ENCODE data around the gene NABP2. TPM values are rescaled to one million over a fixed set of nuclear protein-coding genes. Genes with fewer than 3 reads are reported as not detected.

NABP2 gene
- polyA plus RNA-seq, 1 of the 3 experiments (the other 2 are of a cell fraction) = 49.3 TPM

DNA sequence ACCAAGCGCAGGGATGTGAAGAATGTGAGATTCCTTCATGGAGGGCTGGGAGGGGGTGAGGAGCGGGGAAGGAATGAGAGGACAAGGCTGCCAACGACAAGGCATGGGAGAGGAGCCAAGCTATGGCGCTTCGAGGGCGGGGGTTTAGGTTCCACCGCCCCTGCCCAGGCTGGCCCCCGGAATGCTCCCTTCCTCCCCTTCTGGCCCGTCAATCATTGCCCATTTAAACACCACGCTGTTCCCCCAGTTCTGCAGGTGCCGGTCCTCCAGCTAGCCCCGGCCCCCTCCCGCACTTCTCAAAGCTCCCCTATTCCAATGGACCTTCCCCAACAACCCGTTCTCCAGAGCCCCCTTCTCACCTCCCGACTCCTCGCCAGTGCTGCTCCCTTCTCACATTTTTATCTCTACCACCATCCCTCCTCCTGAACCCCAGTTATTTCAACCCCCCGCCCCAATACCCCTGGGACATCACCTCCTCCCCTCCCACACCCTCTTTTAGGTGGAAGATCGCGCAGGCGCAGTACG lies 2.8 kb upstream of the NABP2 start:
- peak overlapping the region; percentile 24; the same call in 1 of the 2 replicates for H2AFZ ChIP-seq (ENCODE audit: low read depth)
- H3K79me2 ChIP-seq (ENCODE audit: insufficient read depth) = peaks cover 47% of the 10 kb centered on the region
- no peaks in the 10 kb centered on the region for H3K27me3 ChIP-seq (ENCODE audit: insufficient read depth)
- peak overlapping the region; percentile 93 to 98 for H3K27ac ChIP-seq (ENCODE audit: low read depth in 2 of 2, low read length in 1 of 2)
- H3K4me3 ChIP-seq (ENCODE audit: low read depth in 2 of 2, low read length in 1 of 2) = peak overlapping the region; percentile 71 to 85
- H3K9ac ChIP-seq = peak overlapping the region; percentile 96
- WGBS (ENCODE audit: low lambda C conversion rate) = under 1% methylated on average over 16 of the region's 21 CpGs
- ChIA-PET POLR2A (interaction anchor here (0.7 to 3.0 kb wide), 15 partner anchors 10 to 1531 kb away, joined by 3 to 23 read pairs (median 5); partner anchors contain the start of genes ANKRD52, CDK4, CNPY2 and COQ10A), CTCF (interaction anchor here (0.7 to 4.1 kb wide), 15 partner anchors 10 to 243 kb away, joined by 3 to 47 read pairs (median 7); partner anchors contain the start of genes ANKRD52, COQ10A, ESYT1 and MYL6B)
- H3K9me3 ChIP-seq = no peaks in the 10 kb centered on the region
- peaks cover 24% of the 10 kb centered on the region for H3F3A ChIP-seq (replicated peaks; ENCODE audit: insufficient read depth)
- no peaks in the 10 kb centered on the region for H3K9me2 ChIP-seq
- peaks cover 13 to 22% of the 10 kb centered on the region in 2 experiments; a peak in 2 of 4 replicates for H3K4me1 ChIP-seq (ENCODE audit: control insufficient read depth in 1 of 2, insufficient read depth in 2 of 2, low read depth in 1 of 2, low read length in 1 of 2)
- no peaks in the 10 kb centered on the region for H4K20me1 ChIP-seq (ENCODE audit: insufficient read depth)
- peak; percentile 72 for DNase-seq
- peaks cover under 1 to 3% of the 10 kb centered on the region in 2 experiments for H3K36me3 ChIP-seq (replicated peaks in 1 of 2; ENCODE audit: control insufficient read depth in 1 of 2, insufficient read depth in 2 of 2, low read length in 1 of 2)
- peak overlapping the region; percentile 80 for H3K4me2 ChIP-seq
- TF ChIP-seq USF1 (IDR thresholded peaks at IDR 0.05; ENCODE audit: borderline replicate concordance, low read depth) = no peak
- TF ChIP-seq, protein P1, sequence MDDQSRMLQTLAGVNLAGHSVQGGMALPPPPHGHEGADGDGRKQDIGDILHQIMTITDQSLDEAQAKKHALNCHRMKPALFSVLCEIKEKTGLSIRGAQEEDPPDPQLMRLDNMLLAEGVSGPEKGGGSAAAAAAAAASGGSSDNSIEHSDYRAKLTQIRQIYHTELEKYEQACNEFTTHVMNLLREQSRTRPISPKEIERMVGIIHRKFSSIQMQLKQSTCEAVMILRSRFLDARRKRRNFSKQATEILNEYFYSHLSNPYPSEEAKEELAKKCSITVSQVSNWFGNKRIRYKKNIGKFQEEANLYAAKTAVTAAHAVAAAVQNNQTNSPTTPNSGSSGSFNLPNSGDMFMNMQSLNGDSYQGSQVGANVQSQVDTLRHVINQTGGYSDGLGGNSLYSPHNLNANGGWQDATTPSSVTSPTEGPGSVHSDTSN (IDR thresholded peaks at IDR 0.05) = peak; percentile 76
- TF ChIP-seq EP300 (IDR thresholded peaks at IDR 0.05; ENCODE audit: borderline replicate concordance in 1 of 2, low read depth in 1 of 2, low read length in 1 of 2) = no peak
- no peak for TF ChIP-seq GATA2 (CRISPR knock-in tag; IDR thresholded peaks at IDR 0.05)
- no peak for TF ChIP-seq TCF12 (IDR thresholded peaks at IDR 0.05)
- TF ChIP-seq, protein P2, sequence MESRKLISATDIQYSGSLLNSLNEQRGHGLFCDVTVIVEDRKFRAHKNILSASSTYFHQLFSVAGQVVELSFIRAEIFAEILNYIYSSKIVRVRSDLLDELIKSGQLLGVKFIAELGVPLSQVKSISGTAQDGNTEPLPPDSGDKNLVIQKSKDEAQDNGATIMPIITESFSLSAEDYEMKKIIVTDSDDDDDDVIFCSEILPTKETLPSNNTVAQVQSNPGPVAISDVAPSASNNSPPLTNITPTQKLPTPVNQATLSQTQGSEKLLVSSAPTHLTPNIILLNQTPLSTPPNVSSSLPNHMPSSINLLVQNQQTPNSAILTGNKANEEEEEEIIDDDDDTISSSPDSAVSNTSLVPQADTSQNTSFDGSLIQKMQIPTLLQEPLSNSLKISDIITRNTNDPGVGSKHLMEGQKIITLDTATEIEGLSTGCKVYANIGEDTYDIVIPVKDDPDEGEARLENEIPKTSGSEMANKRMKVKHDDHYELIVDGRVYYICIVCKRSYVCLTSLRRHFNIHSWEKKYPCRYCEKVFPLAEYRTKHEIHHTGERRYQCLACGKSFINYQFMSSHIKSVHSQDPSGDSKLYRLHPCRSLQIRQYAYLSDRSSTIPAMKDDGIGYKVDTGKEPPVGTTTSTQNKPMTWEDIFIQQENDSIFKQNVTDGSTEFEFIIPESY (IDR thresholded peaks at IDR 0.05; ENCODE audit: borderline replicate concordance, low read depth) = no peak
- TF ChIP-seq FOSL2 (IDR thresholded peaks at IDR 0.05; ENCODE audit: borderline replicate concordance, low read depth) = no peak
- no peak for TF ChIP-seq EZH2phosphoT487 (IDR thresholded peaks at IDR 0.05; ENCODE audit: borderline replicate concordance, low read depth)
- TF ChIP-seq TAF1 (IDR thresholded peaks at IDR 0.05; ENCODE audit: borderline replicate concordance, low read depth, low read length) = peak; percentile 38; the same call in 1 of the 2 replicates
- TF ChIP-seq, protein P3, sequence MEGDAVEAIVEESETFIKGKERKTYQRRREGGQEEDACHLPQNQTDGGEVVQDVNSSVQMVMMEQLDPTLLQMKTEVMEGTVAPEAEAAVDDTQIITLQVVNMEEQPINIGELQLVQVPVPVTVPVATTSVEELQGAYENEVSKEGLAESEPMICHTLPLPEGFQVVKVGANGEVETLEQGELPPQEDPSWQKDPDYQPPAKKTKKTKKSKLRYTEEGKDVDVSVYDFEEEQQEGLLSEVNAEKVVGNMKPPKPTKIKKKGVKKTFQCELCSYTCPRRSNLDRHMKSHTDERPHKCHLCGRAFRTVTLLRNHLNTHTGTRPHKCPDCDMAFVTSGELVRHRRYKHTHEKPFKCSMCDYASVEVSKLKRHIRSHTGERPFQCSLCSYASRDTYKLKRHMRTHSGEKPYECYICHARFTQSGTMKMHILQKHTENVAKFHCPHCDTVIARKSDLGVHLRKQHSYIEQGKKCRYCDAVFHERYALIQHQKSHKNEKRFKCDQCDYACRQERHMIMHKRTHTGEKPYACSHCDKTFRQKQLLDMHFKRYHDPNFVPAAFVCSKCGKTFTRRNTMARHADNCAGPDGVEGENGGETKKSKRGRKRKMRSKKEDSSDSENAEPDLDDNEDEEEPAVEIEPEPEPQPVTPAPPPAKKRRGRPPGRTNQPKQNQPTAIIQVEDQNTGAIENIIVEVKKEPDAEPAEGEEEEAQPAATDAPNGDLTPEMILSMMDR (IDR thresholded peaks at IDR 0.05) = no peak
- no peak for TF ChIP-seq RCOR1 (IDR thresholded peaks at IDR 0.05; ENCODE audit: low read length)
- 0 out of 2 replicates have a peak, but pooled peaks have one; percentile 43 for TF ChIP-seq MAX (IDR thresholded peaks at IDR 0.05; ENCODE audit: low read depth)
- TF ChIP-seq SMC3 (IDR thresholded peaks at IDR 0.05; ENCODE audit: low read depth, low read length) = no peak
- TF ChIP-seq NFIC (IDR thresholded peaks at IDR 0.05; ENCODE audit: borderline replicate concordance) = peak; percentile 51
- TF ChIP-seq TEAD4 (IDR thresholded peaks at IDR 0.05; ENCODE audit: borderline replicate concordance, insufficient read depth) = 0 out of 2 replicates have a peak, but pooled peaks have one; percentile 40
- TF ChIP-seq, protein P4, sequence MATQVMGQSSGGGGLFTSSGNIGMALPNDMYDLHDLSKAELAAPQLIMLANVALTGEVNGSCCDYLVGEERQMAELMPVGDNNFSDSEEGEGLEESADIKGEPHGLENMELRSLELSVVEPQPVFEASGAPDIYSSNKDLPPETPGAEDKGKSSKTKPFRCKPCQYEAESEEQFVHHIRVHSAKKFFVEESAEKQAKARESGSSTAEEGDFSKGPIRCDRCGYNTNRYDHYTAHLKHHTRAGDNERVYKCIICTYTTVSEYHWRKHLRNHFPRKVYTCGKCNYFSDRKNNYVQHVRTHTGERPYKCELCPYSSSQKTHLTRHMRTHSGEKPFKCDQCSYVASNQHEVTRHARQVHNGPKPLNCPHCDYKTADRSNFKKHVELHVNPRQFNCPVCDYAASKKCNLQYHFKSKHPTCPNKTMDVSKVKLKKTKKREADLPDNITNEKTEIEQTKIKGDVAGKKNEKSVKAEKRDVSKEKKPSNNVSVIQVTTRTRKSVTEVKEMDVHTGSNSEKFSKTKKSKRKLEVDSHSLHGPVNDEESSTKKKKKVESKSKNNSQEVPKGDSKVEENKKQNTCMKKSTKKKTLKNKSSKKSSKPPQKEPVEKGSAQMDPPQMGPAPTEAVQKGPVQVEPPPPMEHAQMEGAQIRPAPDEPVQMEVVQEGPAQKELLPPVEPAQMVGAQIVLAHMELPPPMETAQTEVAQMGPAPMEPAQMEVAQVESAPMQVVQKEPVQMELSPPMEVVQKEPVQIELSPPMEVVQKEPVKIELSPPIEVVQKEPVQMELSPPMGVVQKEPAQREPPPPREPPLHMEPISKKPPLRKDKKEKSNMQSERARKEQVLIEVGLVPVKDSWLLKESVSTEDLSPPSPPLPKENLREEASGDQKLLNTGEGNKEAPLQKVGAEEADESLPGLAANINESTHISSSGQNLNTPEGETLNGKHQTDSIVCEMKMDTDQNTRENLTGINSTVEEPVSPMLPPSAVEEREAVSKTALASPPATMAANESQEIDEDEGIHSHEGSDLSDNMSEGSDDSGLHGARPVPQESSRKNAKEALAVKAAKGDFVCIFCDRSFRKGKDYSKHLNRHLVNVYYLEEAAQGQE (IDR thresholded peaks at IDR 0.05; ENCODE audit: low read depth, low read length) = 0 out of 2 replicates have a peak, but pooled peaks have one; percentile 47
- no peak for TF ChIP-seq NRF1 (IDR thresholded peaks at IDR 0.05; ENCODE audit: low read depth, low read length)
- no peak for TF ChIP-seq SIN3A (IDR thresholded peaks at IDR 0.05; ENCODE audit: borderline replicate concordance, low read depth, low read length)
- TF ChIP-seq IRF3 (IDR thresholded peaks at IDR 0.05; ENCODE audit: low read depth, low read length) = no peak
- no peak for TF ChIP-seq ELF1 (IDR thresholded peaks at IDR 0.05)
- TF ChIP-seq RXRA (IDR thresholded peaks at IDR 0.05; ENCODE audit: borderline replicate concordance, low read depth) = no peak

All from SK-N-SH (cell line).